Renal cortical epithelial cell (primary cell): ENCODE results near the gene STAG2. TPM values are rescaled to one million over a fixed set of nuclear protein-coding genes. Genes with fewer than 3 reads are reported as not detected.
"Not testable (repeated sequence)": the region's sequence is repeated elsewhere in the genome, so short reads cannot be mapped to it uniquely, and the experiment has no call there.

Experiments
- DNase-seq: peaks from one replicate; pipeline ENCODE4 v3.0.0-alpha.2; 2011; ENCODE audit warnings: low read depth
- total RNA-seq: library from RNA; depleted of rRNA; stranded (reverse); fragments of >200 nt; gene quantifications from 2 replicates; pipeline ENCODE4 v1.2.3, GENCODE V29; 2014

The STAG2 gene
- total RNA-seq, 1 donor from 2014 or later, result 95.2 TPM

- DNase-seq, result no peak
Measured at GRCh38 chrX:124035657-124036056, 74.2 kb downstream of the STAG2 start.

GRCh38 chrX:124042042-124042441, 80.5 kb downstream of the STAG2 start:
- DNase-seq, result no peak

DNA sequence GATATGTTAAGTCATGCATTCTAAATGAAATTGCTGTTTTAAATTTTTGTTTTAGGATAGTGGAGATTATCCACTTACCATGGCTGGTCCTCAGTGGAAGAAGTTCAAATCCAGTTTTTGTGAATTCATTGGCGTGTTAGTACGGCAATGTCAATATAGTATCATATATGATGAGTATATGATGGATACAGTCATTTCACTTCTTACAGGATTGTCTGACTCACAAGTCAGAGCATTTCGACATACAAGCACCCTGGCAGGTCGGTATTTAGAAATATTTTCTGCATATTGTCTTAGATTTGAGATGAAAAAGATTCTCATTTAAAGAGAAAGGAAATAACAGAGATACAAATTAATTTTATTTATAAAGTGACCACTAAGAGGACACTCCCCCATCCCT, 83.6 kb downstream of the STAG2 start:
- DNase-seq, result no peak

DNA sequence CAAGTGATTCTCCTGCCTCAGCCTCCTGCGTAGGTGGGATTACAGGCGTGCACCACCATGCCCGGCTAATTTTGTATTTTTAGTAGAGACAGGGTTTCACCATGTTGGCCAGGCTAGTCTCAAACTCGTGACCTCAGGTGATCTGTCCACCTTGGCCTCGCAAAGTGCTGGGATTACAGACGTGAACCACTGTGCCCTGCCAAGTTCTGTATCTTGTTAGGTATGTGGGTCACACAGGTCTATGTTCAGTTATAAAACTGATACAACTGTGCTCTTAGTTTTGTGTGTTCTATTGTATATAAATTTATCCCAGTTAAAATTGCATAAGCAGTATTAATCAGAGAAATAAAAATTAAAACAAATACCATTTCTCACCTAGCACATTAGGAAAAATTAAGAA, 122.9 kb downstream of the STAG2 start:
- not testable (repeated sequence) for DNase-seq

DNA sequence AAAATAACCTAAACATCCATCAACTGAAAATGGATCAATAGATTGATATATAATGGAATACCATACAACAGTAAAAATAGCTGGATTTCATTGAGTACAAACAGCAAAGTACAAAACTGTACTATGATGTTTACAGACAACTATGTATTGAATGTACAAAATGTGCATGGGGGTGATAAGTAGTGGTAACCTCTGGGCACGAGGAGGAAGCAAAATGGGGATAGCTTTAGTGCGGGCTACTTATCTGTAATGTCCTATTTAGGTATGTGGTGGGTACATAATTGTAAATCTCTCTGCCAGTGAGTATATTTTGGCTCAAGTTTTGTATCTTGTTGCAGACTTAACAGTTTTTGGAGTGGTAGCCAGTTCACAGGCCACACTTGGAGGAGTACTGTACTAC, 123.6 kb downstream of the STAG2 start:
- DNase-seq, result no peak

GRCh38 chrX:124086411-124086810, 124.9 kb downstream of the STAG2 start:
- DNase-seq, result no peak

GRCh38 chrX:124087000-124087746, 125.7 kb downstream of the STAG2 start:
- DNase-seq, result no peak

DNA sequence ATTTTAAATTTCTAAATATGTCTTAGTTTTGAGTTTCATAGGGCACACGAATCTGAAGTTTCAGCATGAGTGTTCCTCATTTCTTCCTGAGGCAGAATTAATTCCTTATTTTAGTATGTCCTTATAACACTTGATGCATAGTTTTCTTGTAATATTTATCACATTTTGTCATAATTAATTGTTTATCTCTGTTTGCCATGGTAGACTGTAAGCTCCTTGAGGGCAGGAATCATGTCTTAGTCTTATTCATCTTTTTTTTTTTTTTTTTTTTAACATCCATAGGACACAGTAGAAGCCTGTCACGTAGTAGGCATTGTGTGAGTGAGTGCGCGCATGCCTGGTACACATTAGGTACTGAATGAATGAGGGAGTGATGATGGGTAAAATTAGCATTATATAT, 131.7 kb downstream of the STAG2 start:
- no peak for DNase-seq

DNA sequence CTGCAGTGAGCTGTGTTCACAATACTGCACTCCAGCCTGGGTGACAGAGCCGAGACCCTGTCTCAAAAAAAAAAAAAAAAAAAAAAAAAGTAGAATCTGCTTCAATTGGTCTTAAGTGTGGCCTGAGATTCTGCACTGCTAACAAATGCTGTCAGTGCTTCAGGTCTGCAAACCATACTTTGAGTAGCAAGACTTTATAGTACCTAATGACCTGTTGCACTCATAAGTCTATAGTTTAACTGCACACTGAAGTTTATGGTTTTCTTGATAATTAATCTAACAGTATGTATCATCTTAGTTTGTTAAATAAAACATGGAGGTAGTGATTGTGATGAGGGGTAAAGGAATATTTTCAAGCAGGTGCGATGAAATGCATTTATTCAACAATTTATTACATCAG, 135.6 kb downstream of the STAG2 start:
- DNase-seq, result no peak

DNA sequence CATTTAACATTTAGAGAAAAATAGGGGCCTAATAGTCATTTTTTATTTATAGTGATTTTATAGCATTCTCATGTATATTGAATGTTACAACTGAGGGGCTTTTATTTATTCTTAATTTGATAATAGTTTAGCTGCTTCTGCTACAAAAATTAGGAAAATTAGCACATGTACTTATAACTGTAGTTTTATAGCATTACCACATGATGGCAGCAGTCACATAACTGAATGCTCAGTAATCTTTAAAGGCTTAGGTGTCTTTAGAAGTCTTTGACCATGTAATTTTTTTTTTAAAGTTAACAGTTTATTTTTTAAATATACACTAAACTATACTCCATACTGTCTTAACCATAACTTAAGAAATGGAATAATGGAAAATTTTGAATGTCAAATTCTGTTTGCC, 136.6 kb downstream of the STAG2 start:
- peak; percentile 51 for DNase-seq

GRCh38 chrX:124103966-124104365, 142.5 kb downstream of the STAG2 start:
- DNase-seq, result no peak

DNA sequence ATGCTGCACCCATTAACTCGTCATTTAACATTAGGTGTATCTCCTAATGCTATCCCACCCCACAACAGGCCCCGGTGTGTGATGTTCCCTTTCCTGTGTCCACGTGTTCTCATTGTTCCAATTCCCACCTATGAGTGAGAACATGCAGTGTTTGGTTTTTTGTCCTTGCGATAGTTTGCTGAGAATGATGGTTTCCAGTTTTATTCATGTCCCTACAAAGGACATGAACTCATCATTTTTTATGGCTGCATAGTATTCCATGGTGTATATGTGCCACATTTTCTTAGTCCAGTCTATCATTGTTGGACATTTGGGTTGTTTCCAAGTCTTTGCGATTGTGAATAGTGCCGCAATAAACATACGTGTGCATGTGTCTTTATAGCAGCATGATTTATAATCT, 143.0 kb downstream of the STAG2 start:
- not testable (repeated sequence) for DNase-seq

GRCh38 chrX:124113621-124114600, 152.4 kb downstream of the STAG2 start:
- DNase-seq, result no peak

GRCh38 chrX:124117325-124117724, 155.8 kb downstream of the STAG2 start:
- DNase-seq, result peak; percentile 26

DNA sequence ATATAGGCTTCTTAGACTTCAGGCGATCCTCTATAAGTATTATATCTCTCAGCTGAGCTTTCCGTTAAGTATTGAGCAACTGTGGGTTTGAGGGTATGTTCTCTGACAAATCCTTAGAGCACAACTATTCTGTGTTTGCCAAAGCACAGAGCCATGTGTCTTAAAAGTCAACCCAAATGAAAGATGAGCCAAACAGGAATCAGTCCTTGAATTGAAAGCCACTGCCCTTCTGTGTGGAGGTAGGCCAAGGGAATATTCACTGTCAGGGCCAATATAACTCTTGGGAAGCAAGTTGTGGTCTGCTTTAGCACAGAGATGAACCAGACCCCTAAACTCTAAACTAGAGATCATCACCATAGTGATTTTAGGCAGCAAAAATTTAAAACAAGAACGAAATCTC, 164.0 kb downstream of the STAG2 start:
- DNase-seq, result no peak

- DNase-seq, result no peak
Measured at GRCh38 chrX:124127496-124127895, 166.0 kb downstream of the STAG2 start.

- not testable (repeated sequence) for DNase-seq
Measured at GRCh38 chrX:124132437-124132836, 170.9 kb downstream of the STAG2 start.

GRCh38 chrX:124145749-124146148, 184.2 kb downstream of the STAG2 start:
- DNase-seq, result no peak

- DNase-seq, result no peak
Measured at GRCh38 chrX:124151195-124151594, 189.7 kb downstream of the STAG2 start.
